HG03378 (cell line): ENCODE data around the gene NUP98.
"Not testable (repeated sequence)": the region's sequence is repeated elsewhere in the genome, so short reads cannot be mapped to it uniquely, and the experiment has no call there.

ENCODE experiments used
- ATAC-seq: cut with Tn5 transposase; IDR thresholded peaks from one replicate; pipeline ENCODE4 v1.9.1; 2021; ENCODE audit warnings: mild to moderate bottlenecking, moderate library complexity; ENCODE audit not compliant: unreplicated experiment

The NUP98 gene

DNA sequence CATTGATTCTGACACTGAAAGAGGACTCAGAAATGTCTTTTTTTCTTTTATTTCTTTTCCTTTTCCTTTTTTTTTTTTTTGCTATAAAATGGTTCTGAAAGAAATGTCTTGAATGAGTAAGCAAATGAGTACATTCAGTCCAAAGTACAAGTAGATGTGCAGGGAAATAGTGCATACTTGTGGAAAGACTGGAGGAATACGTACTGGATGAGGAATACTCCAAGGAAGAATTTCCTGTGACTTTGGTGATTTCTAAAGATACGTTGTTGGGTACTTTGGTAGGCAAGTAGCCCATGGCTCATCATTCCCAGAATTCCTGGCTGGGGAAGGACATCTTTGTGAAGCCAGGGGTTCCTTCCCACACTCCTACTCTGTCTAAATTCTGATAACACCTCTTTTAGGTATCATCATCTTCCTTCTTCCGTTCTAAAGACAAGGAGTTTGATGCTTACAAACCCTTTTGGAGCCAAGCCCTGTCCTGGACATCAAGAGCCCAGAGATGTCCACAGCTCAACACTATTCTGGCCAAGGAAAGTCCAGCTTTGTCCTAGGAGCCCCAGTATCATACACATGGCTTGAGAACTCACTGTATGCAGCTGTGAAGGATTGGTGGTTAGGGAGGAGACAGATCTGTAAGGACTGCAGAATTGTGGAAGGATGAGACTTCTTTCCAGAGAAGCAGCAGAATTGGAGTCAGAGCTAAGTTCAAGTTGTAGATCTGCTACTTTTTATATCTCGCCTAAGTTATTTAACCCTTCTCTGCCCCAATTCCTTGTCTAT is 4.8 kb upstream of the NUP98 start:
- no peak for ATAC-seq

GRCh38 chr11:3799873-3800272 is 2.5 kb upstream of the NUP98 start:
- no peak for ATAC-seq

DNA sequence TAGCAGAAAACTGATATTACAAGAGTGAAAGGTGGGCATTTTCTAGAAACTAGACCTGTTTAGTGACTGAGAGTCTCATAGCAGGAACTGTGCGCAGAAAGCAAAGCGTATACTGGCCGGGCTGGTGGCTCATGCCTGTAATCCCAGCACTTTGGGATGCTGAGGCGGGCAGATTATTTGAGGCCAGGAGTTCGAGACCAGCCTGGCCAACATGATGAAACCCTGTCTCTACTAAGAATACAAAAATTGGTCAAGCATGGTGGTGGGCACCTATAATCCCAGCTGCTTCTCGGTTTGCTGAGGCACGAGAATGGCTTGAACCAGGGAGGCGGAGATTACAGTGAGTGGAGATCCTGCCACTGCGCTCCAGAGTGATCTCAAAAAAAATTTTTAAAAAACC is 1.8 kb upstream of the NUP98 start:
- no peak for ATAC-seq

DNA sequence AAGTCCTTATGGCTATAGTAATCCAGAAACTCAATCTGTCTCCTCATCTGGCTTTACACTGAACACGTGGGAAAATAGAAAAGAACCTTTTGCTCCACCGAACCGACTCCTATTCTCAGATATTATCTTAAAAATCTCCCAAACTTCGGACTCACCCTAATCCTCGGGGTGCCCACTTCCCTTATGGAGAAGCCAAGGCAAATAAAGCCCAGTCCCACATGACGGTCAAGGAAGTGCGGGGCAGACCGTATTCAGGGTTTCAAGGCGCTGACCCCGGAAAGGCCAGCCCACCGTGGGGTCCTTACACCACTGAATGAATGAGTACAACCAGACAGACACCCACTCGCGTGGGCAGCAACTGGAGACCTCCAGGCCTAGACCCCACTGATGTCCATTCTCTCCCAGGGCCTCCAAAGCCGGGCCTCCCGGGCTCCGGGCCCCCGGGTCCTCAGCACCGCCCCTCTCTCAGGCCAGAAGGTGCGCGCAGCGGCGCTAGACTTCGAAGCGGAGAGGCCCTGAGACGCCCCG is 489 bp downstream of the NUP98 start:
- ATAC-seq = peak; percentile 10

DNA sequence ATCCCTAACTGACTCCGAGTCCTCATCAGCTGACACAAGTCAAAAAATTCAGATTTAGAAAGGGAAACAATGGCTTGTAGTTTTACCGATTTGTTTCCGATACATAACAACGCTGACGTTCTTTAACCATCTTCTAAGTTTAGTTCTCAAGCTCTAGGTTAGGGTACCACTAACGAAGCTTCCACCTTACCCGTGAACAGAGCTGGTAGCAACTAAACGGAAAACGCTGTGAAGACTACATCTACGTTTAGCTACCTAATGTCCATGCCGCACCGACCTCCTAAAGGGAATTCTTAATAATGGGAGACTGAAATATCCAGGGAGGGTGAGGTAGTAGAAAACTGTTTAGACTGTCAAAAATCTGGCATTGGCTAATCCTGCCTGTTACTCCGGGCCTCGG is 1.0 kb downstream of the NUP98 start:
- no peak for ATAC-seq

DNA sequence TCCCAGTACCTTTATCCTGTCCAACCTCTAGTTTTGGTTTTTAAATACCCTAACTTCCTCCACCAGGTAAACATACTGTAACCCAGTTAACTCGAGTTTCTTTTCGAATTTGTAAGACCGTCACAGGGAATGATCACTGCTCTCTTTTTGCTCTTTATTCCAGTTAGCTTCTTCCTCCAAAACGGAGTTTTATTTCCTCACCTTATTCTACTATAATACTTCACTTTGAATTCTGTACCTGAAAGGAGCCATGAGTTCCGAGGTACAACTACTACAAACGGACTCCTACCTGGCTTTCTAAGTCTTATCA is 1.4 kb downstream of the NUP98 start:
- no peak for ATAC-seq

DNA sequence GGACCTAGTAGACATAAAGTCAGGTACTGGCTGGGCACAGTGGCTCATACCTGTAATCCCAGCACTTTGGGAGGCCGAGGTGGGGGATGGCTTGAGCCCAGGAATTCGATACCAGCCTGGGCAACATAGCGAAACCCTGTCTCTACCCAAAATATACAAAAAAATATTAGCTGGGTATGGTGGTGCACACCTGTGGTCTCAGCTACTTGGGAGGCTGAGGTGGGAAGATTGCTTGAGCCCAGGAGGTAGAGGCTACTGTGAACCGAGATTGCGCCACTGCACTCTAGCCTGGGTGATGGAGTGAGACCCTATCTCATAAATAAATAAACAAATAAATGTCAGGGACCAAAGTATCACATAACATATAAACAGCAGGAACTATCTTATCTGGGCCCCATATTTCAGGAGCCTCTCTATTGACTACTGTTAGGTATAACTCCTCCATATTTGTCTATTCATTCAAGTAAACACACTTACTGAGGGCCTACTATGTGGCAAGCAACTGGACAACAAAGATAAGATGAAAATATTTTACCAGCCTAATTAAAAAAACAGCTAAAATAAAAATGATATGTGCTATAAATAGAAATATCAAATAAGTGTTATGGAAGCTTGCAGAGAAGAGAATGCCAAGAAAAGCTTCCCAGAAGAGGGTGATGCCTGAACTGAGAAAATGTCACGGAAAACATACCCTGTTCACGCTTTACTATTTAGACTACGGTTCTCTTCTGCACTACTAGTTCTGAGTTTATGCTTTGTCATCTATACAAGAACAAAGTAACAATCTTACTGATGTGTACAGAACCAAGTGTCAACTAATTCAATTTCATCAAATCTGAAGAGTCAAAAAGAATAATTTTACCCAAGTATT is 2.0 kb downstream of the NUP98 start:
- no peak for ATAC-seq

GRCh38 chr11:3794387-3794786 is 3.0 kb downstream of the NUP98 start:
- not testable (repeated sequence) for ATAC-seq

GRCh38 chr11:3786781-3787428 is 10.4 kb downstream of the NUP98 start:
- ATAC-seq = no peak

GRCh38 chr11:3783611-3784010 is 13.7 kb downstream of the NUP98 start:
- no peak for ATAC-seq

DNA sequence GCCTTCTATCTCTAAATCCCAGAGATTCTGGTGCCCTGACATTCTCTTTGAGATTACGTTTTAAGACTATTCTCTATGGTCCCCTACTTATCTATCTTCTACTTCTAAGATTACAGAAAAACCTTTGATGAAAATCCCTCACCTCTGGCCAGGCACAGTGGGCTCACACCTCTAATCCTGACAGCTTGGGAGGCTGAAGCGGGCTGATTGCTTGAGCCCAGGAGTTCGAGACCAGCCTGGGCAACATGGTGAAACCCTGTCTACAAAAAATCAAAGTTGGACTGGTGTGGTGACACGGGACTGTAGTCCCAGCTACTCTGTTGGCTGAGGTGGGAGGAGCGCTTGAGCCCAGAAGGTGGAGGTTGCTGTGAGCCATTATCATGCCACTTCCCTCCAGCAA is 14.4 kb downstream of the NUP98 start:
- no peak for ATAC-seq

DNA sequence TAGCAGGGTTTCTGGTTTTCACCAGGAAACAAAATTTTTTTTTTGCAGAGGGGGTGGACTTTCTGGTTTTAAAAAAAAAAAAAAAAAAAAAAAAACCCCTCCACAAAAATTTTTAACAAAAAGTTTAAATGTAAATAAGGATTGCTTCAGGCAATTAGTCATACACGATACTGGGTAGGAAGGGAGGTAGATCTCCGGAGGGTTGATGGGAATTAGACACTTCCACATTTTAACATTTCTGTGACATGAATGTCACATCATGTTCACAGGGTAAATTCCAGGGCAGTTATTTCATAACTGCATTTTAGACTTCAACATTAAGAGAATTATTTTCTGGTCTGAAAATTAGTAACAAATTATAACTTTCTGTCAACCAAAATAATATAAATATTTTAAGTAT is 15.9 kb downstream of the NUP98 start:
- no peak for ATAC-seq

DNA sequence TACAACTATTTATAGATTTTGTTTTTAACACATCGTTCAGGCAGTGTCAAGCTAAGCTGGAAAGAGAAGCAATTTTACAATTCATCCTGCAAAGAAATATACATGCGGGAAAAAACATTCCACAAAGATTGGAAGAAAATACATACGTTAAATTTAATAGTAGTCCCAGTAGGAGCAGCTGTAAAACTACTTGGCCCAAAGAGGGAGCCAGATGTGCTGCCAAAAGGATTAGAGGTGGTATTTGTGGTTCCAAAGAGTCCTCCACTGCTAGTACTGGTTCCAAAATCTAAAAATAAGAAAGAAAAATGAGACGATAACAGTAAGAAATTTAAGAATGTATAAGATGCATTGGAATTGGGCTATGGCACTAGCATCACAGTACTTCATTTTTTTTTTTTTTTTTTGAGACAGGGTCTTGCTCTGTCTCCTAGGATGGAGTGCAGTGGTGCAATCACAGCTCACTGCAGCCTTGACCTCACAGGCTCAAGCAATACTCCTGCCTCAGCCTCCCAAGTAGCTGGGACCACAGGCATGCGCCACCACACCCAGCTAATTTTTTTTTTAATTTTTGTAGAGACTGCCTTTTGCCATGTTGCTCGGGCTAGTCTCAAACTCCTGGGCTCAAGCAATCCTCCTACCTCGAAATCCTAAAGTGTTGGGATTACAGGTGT is 21.5 kb downstream of the NUP98 start:
- no peak for ATAC-seq

- no peak for ATAC-seq
Measured at GRCh38 chr11:3773180-3773579, 24.2 kb downstream of the NUP98 start.

- ATAC-seq = no peak
Measured at GRCh38 chr11:3767536-3767935, 29.8 kb downstream of the NUP98 start.

GRCh38 chr11:3766836-3767235 is 30.5 kb downstream of the NUP98 start:
- not testable (repeated sequence) for ATAC-seq

- ATAC-seq = no peak
Measured at GRCh38 chr11:3764266-3764665, 33.1 kb downstream of the NUP98 start.

DNA sequence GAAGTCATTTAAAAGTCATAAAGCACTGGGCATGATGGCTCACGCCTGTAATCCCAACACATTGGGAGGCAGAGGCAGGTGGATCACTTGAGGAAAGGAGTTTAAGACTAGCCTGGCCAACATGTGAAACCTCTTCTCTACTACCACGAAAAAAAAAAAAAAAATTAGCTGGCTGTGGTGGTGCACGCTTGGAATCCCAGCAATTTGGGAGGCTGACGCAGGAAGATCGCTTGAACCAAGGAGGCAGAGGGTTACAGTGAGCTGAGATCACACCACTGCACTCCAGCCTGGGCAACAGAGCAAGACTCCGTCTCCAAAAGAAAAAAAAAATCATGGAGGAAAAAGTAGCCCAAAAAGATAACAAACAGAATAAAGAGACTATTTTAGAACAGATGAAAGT is 42.2 kb downstream of the NUP98 start:
- no peak for ATAC-seq

DNA sequence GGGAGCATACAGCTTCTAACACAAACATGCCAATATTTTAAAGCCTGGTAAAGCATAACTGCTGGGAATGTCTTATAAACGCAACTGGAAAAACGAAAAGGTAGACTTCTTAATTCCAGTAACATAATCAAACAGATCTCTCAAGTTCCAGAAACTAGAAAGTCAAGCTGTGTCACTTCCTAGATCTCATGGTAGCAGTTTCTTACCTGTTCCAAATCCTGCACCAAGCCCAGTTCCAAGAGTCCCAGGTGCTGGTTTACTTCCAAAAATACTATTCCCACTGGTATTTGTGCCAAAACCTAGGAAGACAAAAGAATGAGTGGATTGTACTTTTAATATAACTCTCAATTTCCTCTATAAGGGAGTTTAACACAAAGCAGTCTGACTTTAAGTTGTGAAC is 44.2 kb downstream of the NUP98 start:
- ATAC-seq = no peak

DNA sequence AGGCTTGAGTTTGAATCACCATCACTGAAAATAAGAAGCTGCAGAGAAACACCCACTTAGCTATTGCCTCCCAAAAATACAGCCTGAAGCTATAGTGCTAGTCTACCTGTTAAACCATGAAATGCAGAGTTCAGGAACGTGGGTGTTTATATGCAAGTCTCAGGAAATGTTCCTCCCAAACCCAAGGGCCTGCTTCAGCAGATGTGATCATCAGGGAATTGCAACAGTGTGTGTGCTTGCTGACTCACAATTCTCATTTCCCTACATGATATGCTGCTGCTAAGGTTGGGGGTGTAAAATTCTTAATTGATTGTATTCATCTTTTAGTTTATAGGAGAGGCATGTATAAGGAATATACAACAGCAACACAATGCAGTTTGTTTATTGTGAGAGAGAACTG is 49.6 kb downstream of the NUP98 start:
- ATAC-seq = no peak

- no peak for ATAC-seq
Measured at GRCh38 chr11:3745161-3745560, 52.2 kb downstream of the NUP98 start.
